ENCODE data around the gene FLNB.
"Not testable (repeated sequence)": the region's sequence is repeated elsewhere in the genome, so short reads cannot be mapped to it uniquely, and the experiment has no call there.

The FLNB gene

DNA sequence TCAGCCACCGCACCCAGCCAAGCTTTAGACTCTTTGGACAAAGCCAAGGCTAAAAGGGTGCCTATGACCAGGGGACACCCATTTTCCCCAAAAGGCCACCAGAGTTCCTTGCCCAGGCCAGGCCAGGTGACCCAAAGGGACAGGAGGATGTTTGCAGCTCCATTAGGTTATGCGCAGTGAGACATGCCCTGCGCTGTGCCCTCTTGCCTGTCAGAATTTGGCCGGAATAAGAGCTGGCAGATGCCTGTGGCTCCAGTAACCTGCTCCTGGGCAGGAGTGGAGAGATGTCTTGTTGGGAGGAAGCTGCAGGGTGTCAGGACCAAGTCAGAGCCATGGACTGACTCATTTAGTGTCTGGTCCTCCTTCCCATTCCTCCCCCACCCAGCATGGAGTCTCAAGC lies 182.1 kb downstream of the FLNB start:
- Histone ChIP-seq H3K27ac (ENCODE audit: low read length) (no peak overlapping the region), H3K4me3 (ENCODE audit: low read length in 2 of 2) (no peak overlapping the region), H3K9ac (ENCODE audit: low read length in 2 of 2) (no peak overlapping the region), H3K27me3 (ENCODE audit: control insufficient read depth in 1 of 2, insufficient read depth in 2 of 2, low read length in 2 of 2) (no peaks in the 10 kb centered on the region), H3K4me1 (ENCODE audit: control insufficient read depth, insufficient read depth, low read length) (no peaks in the 10 kb centered on the region), H3K9me3 (ENCODE audit: control insufficient read depth in 2 of 2, low read length in 2 of 2) (no peaks in the 10 kb centered on the region), H3K36me3 (ENCODE audit: control insufficient read depth in 2 of 2, insufficient read depth in 2 of 2, low read length in 2 of 2) (no peaks in the 10 kb centered on the region)

- Histone ChIP-seq H3K27ac (ENCODE audit: low read length) (no peak overlapping the region), H3K27me3 (ENCODE audit: control insufficient read depth in 1 of 2, insufficient read depth in 2 of 2, low read length in 2 of 2) (no peaks in the 10 kb centered on the region), H3K4me3 (ENCODE audit: low read length in 2 of 2) (no peak overlapping the region), H3K9me3 (ENCODE audit: control insufficient read depth in 2 of 2, low read length in 2 of 2) (no peaks in the 10 kb centered on the region), H3K9ac (ENCODE audit: low read length in 2 of 2) (no peak overlapping the region), H3K36me3 (ENCODE audit: control insufficient read depth in 2 of 2, insufficient read depth in 2 of 2, low read length in 2 of 2) (no peaks in the 10 kb centered on the region), H3K4me1 (ENCODE audit: control insufficient read depth, insufficient read depth, low read length) (no peaks in the 10 kb centered on the region)
These were observed 182.7 kb downstream of the FLNB start for GRCh38 chr3:58190882-58191281.

GRCh38 chr3:58191361-58191991 lies 183.3 kb downstream of the FLNB start:
- Histone ChIP-seq H3K4me3 (ENCODE audit: low read length in 2 of 2) (no peak overlapping the region), H3K36me3 (ENCODE audit: control insufficient read depth in 2 of 2, insufficient read depth in 2 of 2, low read length in 2 of 2) (no peaks in the 10 kb centered on the region), H3K9me3 (ENCODE audit: control insufficient read depth in 2 of 2, low read length in 2 of 2) (no peaks in the 10 kb centered on the region), H3K9ac (ENCODE audit: low read length in 2 of 2) (no peak overlapping the region), H3K27me3 (ENCODE audit: control insufficient read depth in 1 of 2, insufficient read depth in 2 of 2, low read length in 2 of 2) (no peaks in the 10 kb centered on the region), H3K4me1 (ENCODE audit: control insufficient read depth, insufficient read depth, low read length) (no peaks in the 10 kb centered on the region), H3K27ac (ENCODE audit: low read length) (no peak overlapping the region)

GRCh38 chr3:58192069-58192468 lies 183.8 kb downstream of the FLNB start:
- Histone ChIP-seq H3K36me3 (ENCODE audit: control insufficient read depth in 2 of 2, insufficient read depth in 2 of 2, low read length in 2 of 2) (no peaks in the 10 kb centered on the region), H3K9me3 (ENCODE audit: control insufficient read depth in 2 of 2, low read length in 2 of 2) (no peaks in the 10 kb centered on the region), H3K27me3 (ENCODE audit: control insufficient read depth in 1 of 2, insufficient read depth in 2 of 2, low read length in 2 of 2) (no peaks in the 10 kb centered on the region), H3K27ac (ENCODE audit: low read length) (no peak overlapping the region), H3K4me1 (ENCODE audit: control insufficient read depth, insufficient read depth, low read length) (no peaks in the 10 kb centered on the region), H3K9ac (ENCODE audit: low read length in 2 of 2) (no peak overlapping the region), H3K4me3 (ENCODE audit: low read length in 2 of 2) (no peak overlapping the region)

DNA sequence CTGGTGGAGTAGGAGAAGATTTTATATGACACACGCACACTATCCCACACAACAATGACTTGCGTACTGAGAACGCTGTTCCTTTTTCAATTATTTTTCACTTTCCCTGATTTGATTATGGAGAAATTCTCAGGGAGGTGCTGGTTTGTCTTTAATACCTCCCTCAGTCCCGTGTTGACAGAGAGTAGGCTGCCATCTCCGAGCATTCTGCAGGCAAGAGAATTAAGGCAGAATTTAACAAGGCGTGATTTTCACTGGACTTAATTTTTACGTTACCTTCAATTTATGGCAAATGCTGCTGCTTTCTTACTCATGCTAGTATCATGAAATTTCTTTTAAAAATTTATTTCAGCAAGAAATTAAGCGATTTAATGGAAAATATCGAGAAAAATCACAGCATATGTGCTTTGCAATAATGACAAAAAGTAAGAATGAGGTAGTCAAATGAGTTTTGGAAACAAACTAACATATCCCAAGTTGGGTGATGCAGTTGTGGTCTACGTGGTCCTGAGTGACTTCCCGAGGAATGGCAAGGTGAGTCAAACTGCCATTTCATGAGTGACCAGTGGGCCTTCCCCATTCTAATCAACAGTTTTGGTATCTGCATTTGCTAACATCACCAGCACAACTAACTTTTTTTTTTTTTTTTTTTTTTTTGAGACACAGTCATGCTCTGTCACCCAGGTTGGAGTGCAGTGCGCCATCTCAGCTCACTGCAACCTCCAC lies 185.6 kb downstream of the FLNB start:
- H3K27ac ChIP-seq (ENCODE audit: low read length): no peak overlapping the region
- no peaks in the 10 kb centered on the region for H3K4me1 ChIP-seq (ENCODE audit: control insufficient read depth, insufficient read depth, low read length)

GRCh38 chr3:58197588-58197987 lies 189.4 kb downstream of the FLNB start:
- Histone ChIP-seq H3K36me3 (ENCODE audit: control insufficient read depth in 2 of 2, insufficient read depth in 2 of 2, low read length in 2 of 2) (no peaks in the 10 kb centered on the region), H3K9ac (ENCODE audit: low read length in 2 of 2) (no peak overlapping the region), H3K4me1 (ENCODE audit: control insufficient read depth, insufficient read depth, low read length) (no peaks in the 10 kb centered on the region), H3K4me3 (ENCODE audit: low read length in 2 of 2) (no peak overlapping the region), H3K27me3 (ENCODE audit: control insufficient read depth in 1 of 2, insufficient read depth in 2 of 2, low read length in 2 of 2) (no peaks in the 10 kb centered on the region), H3K9me3 (ENCODE audit: control insufficient read depth in 2 of 2, low read length in 2 of 2) (no peaks in the 10 kb centered on the region), H3K27ac (ENCODE audit: low read length) (no peak overlapping the region)

More for the DNA sequence above, 185.6 kb downstream of the FLNB start:
- Histone ChIP-seq H3K4me3 (ENCODE audit: low read length in 2 of 2) (no peak overlapping the region), H3K9ac (ENCODE audit: low read length in 2 of 2) (no peak overlapping the region), H3K9me3 (ENCODE audit: control insufficient read depth in 2 of 2, low read length in 2 of 2) (no peaks in the 10 kb centered on the region), H3K36me3 (ENCODE audit: control insufficient read depth in 2 of 2, insufficient read depth in 2 of 2, low read length in 2 of 2) (no peaks in the 10 kb centered on the region), H3K27me3 (ENCODE audit: control insufficient read depth in 1 of 2, insufficient read depth in 2 of 2, low read length in 2 of 2) (no peaks in the 10 kb centered on the region)

DNA sequence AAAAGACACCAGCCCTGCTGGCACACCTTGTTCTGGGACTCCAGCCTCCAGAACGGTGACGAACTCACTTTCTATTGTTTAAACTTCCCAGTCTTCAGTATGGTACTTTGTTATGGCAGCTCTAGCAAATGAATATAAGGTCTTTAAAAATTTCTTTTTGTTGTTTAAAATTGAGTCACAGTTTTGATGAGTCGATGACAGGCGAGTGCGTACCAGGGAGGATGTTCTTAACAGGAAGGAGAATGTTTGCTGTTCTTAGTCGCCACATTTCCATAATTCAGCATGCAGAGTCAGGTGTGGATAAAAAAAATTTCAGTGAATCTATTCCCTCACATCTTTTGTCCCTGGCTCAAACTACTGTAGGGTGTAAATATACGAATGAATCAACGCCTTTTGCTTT lies 190.1 kb downstream of the FLNB start:
- no peak overlapping the region for H3K4me3 ChIP-seq (ENCODE audit: low read length in 2 of 2)
- H3K4me1 ChIP-seq (ENCODE audit: control insufficient read depth, insufficient read depth, low read length): no peaks in the 10 kb centered on the region
- H3K27ac ChIP-seq (ENCODE audit: low read length): no peak overlapping the region
- no peaks in the 10 kb centered on the region for H3K36me3 ChIP-seq (ENCODE audit: control insufficient read depth in 2 of 2, insufficient read depth in 2 of 2, low read length in 2 of 2)
- no peaks in the 10 kb centered on the region for H3K27me3 ChIP-seq (ENCODE audit: control insufficient read depth in 1 of 2, insufficient read depth in 2 of 2, low read length in 2 of 2)
- H3K9me3 ChIP-seq (ENCODE audit: control insufficient read depth in 2 of 2, low read length in 2 of 2): no peaks in the 10 kb centered on the region
- no peak overlapping the region for H3K9ac ChIP-seq (ENCODE audit: low read length in 2 of 2)

GRCh38 chr3:58198804-58199203 lies 190.6 kb downstream of the FLNB start:
- Histone ChIP-seq H3K9me3 (ENCODE audit: control insufficient read depth in 2 of 2, low read length in 2 of 2) (no peaks in the 10 kb centered on the region), H3K27me3 (ENCODE audit: control insufficient read depth in 1 of 2, insufficient read depth in 2 of 2, low read length in 2 of 2) (no peaks in the 10 kb centered on the region), H3K9ac (ENCODE audit: low read length in 2 of 2) (no peak overlapping the region), H3K4me3 (ENCODE audit: low read length in 2 of 2) (no peak overlapping the region), H3K27ac (ENCODE audit: low read length) (no peak overlapping the region), H3K36me3 (ENCODE audit: control insufficient read depth in 2 of 2, insufficient read depth in 2 of 2, low read length in 2 of 2) (no peaks in the 10 kb centered on the region), H3K4me1 (ENCODE audit: control insufficient read depth, insufficient read depth, low read length) (no peaks in the 10 kb centered on the region)

DNA sequence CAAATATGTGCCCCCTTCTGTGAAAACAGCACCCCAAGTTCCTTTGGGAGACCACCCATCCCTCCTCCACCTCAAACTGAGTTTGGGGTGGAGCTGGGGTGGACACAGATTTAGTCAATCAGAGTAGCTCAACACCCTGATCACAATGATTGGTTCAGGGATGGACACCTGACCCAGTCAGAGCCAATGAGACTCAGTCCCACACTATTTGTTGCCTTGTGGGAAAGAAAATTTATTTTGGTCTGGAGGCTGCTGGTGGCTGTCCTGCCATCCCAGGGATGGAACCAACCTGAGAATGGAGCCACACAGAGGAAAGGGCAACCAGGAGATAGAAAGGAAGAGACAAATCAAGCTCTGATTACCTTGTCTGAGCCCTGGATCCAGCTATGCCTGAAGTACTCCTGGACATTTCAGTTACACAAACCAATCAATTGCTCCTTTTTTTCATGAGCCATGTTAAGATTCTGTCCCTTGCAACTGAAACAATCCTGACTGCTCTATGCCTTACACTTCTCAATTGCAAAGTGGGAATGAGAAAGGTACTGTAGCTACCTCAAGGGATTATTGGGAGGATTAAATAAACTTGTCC lies 192.0 kb downstream of the FLNB start:
- no peak overlapping the region for H3K9ac ChIP-seq (ENCODE audit: low read length in 2 of 2)
- H3K9me3 ChIP-seq (ENCODE audit: control insufficient read depth in 2 of 2, low read length in 2 of 2): no peaks in the 10 kb centered on the region
- no peaks in the 10 kb centered on the region for H3K36me3 ChIP-seq (ENCODE audit: control insufficient read depth in 2 of 2, insufficient read depth in 2 of 2, low read length in 2 of 2)
- H3K4me1 ChIP-seq (ENCODE audit: control insufficient read depth, insufficient read depth, low read length): no peaks in the 10 kb centered on the region
- no peaks in the 10 kb centered on the region for H3K27me3 ChIP-seq (ENCODE audit: control insufficient read depth in 1 of 2, insufficient read depth in 2 of 2, low read length in 2 of 2)
- no peak overlapping the region for H3K27ac ChIP-seq (ENCODE audit: low read length)
- no peak overlapping the region for H3K4me3 ChIP-seq (ENCODE audit: low read length in 2 of 2)

- no peaks in the 10 kb centered on the region for H3K4me1 ChIP-seq (ENCODE audit: control insufficient read depth, insufficient read depth, low read length)
- H3K27ac ChIP-seq (ENCODE audit: low read length): no peak overlapping the region
- H3K27me3 ChIP-seq (ENCODE audit: control insufficient read depth in 1 of 2, insufficient read depth in 2 of 2, low read length in 2 of 2): no peaks in the 10 kb centered on the region
- H3K9me3 ChIP-seq (ENCODE audit: control insufficient read depth in 2 of 2, low read length in 2 of 2): no peaks in the 10 kb centered on the region
- no peaks in the 10 kb centered on the region for H3K36me3 ChIP-seq (ENCODE audit: control insufficient read depth in 2 of 2, insufficient read depth in 2 of 2, low read length in 2 of 2)
- H3K4me3 ChIP-seq (ENCODE audit: low read length in 2 of 2): no peak overlapping the region
- H3K9ac ChIP-seq (ENCODE audit: low read length in 2 of 2): no peak overlapping the region
These were observed 192.7 kb downstream of the FLNB start for GRCh38 chr3:58200846-58201355.

GRCh38 chr3:58201451-58201850 lies 193.2 kb downstream of the FLNB start:
- H3K4me3 ChIP-seq (ENCODE audit: low read length in 2 of 2); H3K9ac ChIP-seq (ENCODE audit: low read length in 2 of 2); H3K27ac ChIP-seq (ENCODE audit: low read length); H3K27me3 ChIP-seq (ENCODE audit: control insufficient read depth in 1 of 2, insufficient read depth in 2 of 2, low read length in 2 of 2); H3K36me3 ChIP-seq (ENCODE audit: control insufficient read depth in 2 of 2, insufficient read depth in 2 of 2, low read length in 2 of 2); H3K4me1 ChIP-seq (ENCODE audit: control insufficient read depth, insufficient read depth, low read length); H3K9me3 ChIP-seq (ENCODE audit: control insufficient read depth in 2 of 2, low read length in 2 of 2): not testable (repeated sequence)

Data from stomach smooth muscle (tissue), 2 donors.